ENCODE data around the gene GRM5. TPM values are rescaled to one million over a fixed set of nuclear protein-coding genes. Genes with fewer than 3 reads are reported as not detected.

The GRM5 gene
- total RNA-seq, 1 experiment from 2014 or later: 0.03 TPM

DNA sequence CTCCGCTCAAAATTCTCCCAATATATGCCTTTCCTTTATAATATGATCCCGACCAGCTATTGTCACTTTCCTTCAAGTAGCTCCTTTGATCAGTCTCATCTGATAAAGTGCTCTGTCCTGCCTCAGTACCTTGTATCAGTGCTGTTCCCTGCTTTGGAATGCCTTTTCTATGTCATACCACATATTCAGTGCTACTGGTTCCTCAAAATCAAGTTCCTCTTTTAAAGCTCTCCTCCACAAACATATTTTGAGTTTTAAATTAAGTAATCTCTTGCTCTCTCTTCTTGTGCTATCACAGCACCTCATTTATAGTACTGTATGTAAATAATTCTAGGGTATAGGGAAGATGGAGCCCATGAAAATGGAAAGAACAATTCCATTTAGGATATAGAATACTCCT lies 591.1 kb downstream of the GRM5 start:
- in situ Hi-C loops (cut with HindIII; ENCODE audit: low pct_unique_long_range_greater_than_20kb, low sequenced_read_pairs): no loop called here
- BruUV-seq (replicated peaks): no TSS peak
- no peak overlapping the region for H3K27ac ChIP-seq (ENCODE audit: low read length)
- TF ChIP-seq, protein P1, sequence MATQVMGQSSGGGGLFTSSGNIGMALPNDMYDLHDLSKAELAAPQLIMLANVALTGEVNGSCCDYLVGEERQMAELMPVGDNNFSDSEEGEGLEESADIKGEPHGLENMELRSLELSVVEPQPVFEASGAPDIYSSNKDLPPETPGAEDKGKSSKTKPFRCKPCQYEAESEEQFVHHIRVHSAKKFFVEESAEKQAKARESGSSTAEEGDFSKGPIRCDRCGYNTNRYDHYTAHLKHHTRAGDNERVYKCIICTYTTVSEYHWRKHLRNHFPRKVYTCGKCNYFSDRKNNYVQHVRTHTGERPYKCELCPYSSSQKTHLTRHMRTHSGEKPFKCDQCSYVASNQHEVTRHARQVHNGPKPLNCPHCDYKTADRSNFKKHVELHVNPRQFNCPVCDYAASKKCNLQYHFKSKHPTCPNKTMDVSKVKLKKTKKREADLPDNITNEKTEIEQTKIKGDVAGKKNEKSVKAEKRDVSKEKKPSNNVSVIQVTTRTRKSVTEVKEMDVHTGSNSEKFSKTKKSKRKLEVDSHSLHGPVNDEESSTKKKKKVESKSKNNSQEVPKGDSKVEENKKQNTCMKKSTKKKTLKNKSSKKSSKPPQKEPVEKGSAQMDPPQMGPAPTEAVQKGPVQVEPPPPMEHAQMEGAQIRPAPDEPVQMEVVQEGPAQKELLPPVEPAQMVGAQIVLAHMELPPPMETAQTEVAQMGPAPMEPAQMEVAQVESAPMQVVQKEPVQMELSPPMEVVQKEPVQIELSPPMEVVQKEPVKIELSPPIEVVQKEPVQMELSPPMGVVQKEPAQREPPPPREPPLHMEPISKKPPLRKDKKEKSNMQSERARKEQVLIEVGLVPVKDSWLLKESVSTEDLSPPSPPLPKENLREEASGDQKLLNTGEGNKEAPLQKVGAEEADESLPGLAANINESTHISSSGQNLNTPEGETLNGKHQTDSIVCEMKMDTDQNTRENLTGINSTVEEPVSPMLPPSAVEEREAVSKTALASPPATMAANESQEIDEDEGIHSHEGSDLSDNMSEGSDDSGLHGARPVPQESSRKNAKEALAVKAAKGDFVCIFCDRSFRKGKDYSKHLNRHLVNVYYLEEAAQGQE (IDR thresholded peaks at IDR 0.05; ENCODE audit: insufficient read depth in 1 of 2, low read depth in 2 of 2, low read length in 1 of 2): no peak
- TF ChIP-seq TCF7L2 (IDR thresholded peaks at IDR 0.05; ENCODE audit: low read depth, low read length) (no peak), POLR2AphosphoS5 (IDR thresholded peaks at IDR 0.05; ENCODE audit: low read depth, low read length) (no peak), SIN3A (IDR thresholded peaks at IDR 0.05; ENCODE audit: borderline replicate concordance, insufficient read depth, low read depth, low read length) (no peak)
- TF ChIP-seq, protein P2, sequence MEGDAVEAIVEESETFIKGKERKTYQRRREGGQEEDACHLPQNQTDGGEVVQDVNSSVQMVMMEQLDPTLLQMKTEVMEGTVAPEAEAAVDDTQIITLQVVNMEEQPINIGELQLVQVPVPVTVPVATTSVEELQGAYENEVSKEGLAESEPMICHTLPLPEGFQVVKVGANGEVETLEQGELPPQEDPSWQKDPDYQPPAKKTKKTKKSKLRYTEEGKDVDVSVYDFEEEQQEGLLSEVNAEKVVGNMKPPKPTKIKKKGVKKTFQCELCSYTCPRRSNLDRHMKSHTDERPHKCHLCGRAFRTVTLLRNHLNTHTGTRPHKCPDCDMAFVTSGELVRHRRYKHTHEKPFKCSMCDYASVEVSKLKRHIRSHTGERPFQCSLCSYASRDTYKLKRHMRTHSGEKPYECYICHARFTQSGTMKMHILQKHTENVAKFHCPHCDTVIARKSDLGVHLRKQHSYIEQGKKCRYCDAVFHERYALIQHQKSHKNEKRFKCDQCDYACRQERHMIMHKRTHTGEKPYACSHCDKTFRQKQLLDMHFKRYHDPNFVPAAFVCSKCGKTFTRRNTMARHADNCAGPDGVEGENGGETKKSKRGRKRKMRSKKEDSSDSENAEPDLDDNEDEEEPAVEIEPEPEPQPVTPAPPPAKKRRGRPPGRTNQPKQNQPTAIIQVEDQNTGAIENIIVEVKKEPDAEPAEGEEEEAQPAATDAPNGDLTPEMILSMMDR (IDR thresholded peaks at IDR 0.05): no peak
- H3K4me1 ChIP-seq (ENCODE audit: control insufficient read depth, insufficient read depth, low read length): no peaks in the 10 kb centered on the region
- H3K4me3 ChIP-seq (ENCODE audit: low read depth in 2 of 2, low read length in 2 of 2): no peak overlapping the region
- ATAC-seq: no peak
- DNase-seq (ENCODE audit: low read depth, low spot score): no peak
- no peaks in the 10 kb centered on the region for H3K9me3 ChIP-seq (ENCODE audit: control insufficient read depth, insufficient read depth, low read depth, low read length)
- no peaks in the 10 kb centered on the region for H3K27me3 ChIP-seq (ENCODE audit: control insufficient read depth, insufficient read depth, low read length)
- intact Hi-C loops (cut with micrococcal nuclease; ENCODE audit: unreplicated experiment): no loop called here
- ChIA-PET POLR2A (no interaction called here), CTCF (no interaction called here)
- no peaks in the 10 kb centered on the region for H3K36me3 ChIP-seq (ENCODE audit: control insufficient read depth, insufficient read depth, low read length)

DNA sequence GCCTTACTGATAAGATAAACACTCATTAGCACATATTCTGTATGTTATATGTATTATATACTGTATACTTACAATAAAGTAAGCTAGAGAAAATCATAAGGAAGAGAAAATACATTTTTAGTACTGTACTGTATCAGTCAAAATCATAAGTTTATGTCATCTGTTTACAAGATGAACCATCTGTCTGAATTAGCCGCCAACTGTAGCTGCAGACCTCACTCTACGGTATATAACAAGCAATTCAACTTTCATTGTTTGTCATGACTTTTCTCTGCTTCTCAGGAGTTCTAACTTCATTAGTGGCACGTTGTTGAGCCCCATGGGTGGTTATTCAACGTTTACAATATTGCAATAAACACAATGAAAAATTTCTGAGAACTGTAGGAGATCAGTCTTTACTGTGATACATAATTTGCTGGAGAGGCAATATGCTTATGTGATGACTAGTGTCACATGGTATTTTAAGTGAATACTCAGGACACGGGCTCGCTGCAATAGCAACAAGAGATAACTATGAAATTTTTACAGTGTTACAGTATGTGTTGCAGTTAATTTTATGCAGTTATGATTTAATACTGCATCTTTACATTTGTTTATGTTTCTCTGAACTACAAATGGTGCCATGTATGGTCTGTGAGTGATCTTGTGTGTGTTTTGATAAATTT lies 596.1 kb downstream of the GRM5 start:
- BruUV-seq (replicated peaks): no TSS peak
- ChIA-PET POLR2A (no interaction called here), CTCF (no interaction called here)
- H3K4me1 ChIP-seq (ENCODE audit: control insufficient read depth, insufficient read depth, low read length): no peaks in the 10 kb centered on the region
- H3K36me3 ChIP-seq (ENCODE audit: control insufficient read depth, insufficient read depth, low read length): no peaks in the 10 kb centered on the region
- ATAC-seq: no peak
- no peak overlapping the region for H3K4me3 ChIP-seq (ENCODE audit: low read depth in 2 of 2, low read length in 2 of 2)
- no peak for DNase-seq (ENCODE audit: low read depth, low spot score)
- no peaks in the 10 kb centered on the region for H3K27me3 ChIP-seq (ENCODE audit: control insufficient read depth, insufficient read depth, low read length)
- TF ChIP-seq TCF7L2 (IDR thresholded peaks at IDR 0.05; ENCODE audit: low read depth, low read length): no peak
- TF ChIP-seq, protein P1 (IDR thresholded peaks at IDR 0.05; ENCODE audit: insufficient read depth in 1 of 2, low read depth in 2 of 2, low read length in 1 of 2): no peak
- TF ChIP-seq POLR2AphosphoS5 (IDR thresholded peaks at IDR 0.05; ENCODE audit: low read depth, low read length): no peak
- TF ChIP-seq, protein P2 (IDR thresholded peaks at IDR 0.05): no peak
- no peak for TF ChIP-seq SIN3A (IDR thresholded peaks at IDR 0.05; ENCODE audit: borderline replicate concordance, insufficient read depth, low read depth, low read length)
- intact Hi-C loops (cut with micrococcal nuclease; ENCODE audit: unreplicated experiment) (no loop called here), in situ Hi-C loops (cut with HindIII; ENCODE audit: low pct_unique_long_range_greater_than_20kb, low sequenced_read_pairs) (no loop called here)
- H3K9me3 ChIP-seq (ENCODE audit: control insufficient read depth, insufficient read depth, low read depth, low read length): no peaks in the 10 kb centered on the region
- H3K27ac ChIP-seq (ENCODE audit: low read length): no peak overlapping the region

All from Panc1 (cell line).